ENCODE results near the gene LDB2.

Gene LDB2

GRCh38 chr4:16757080-16757521, 141.3 kb downstream of the LDB2 start:
- no peak for DNase-seq (ENCODE audit: low read depth)

- no peak for DNase-seq (ENCODE audit: low read depth)
These were observed 144.3 kb downstream of the LDB2 start for GRCh38 chr4:16754104-16754503.

- no peak for DNase-seq (ENCODE audit: low read depth)
These were observed 146.3 kb downstream of the LDB2 start for GRCh38 chr4:16752150-16752549.

- DNase-seq (ENCODE audit: low read depth): no peak
These were observed 147.4 kb downstream of the LDB2 start for GRCh38 chr4:16750882-16751642.

- DNase-seq (ENCODE audit: low read depth): no peak
These were observed 148.2 kb downstream of the LDB2 start for GRCh38 chr4:16750216-16750615.

GRCh38 chr4:16745887-16746286, 152.6 kb downstream of the LDB2 start:
- DNase-seq (ENCODE audit: low read depth): no peak

GRCh38 chr4:16745009-16745635, 153.3 kb downstream of the LDB2 start:
- no peak for DNase-seq (ENCODE audit: low read depth)

- DNase-seq (ENCODE audit: low read depth): no peak
These were observed 157.2 kb downstream of the LDB2 start for GRCh38 chr4:16741287-16741686.

- DNase-seq (ENCODE audit: low read depth): no peak
These were observed 158.3 kb downstream of the LDB2 start for GRCh38 chr4:16739997-16740624.

GRCh38 chr4:16738558-16738957, 159.9 kb downstream of the LDB2 start:
- DNase-seq (ENCODE audit: low read depth): no peak

GRCh38 chr4:16733509-16733908, 164.9 kb downstream of the LDB2 start:
- no peak for DNase-seq (ENCODE audit: low read depth)

GRCh38 chr4:16732741-16733140, 165.7 kb downstream of the LDB2 start:
- DNase-seq (ENCODE audit: low read depth): no peak

GRCh38 chr4:16731776-16732380, 166.6 kb downstream of the LDB2 start:
- no peak for DNase-seq (ENCODE audit: low read depth)

- no peak for DNase-seq (ENCODE audit: low read depth)
These were observed 167.8 kb downstream of the LDB2 start for GRCh38 chr4:16730522-16731205.

- no peak for DNase-seq (ENCODE audit: low read depth)
These were observed 169.1 kb downstream of the LDB2 start for GRCh38 chr4:16729336-16729735.

- no peak for DNase-seq (ENCODE audit: low read depth)
These were observed 169.6 kb downstream of the LDB2 start for GRCh38 chr4:16728849-16729248.

GRCh38 chr4:16728111-16728510, 170.3 kb downstream of the LDB2 start:
- DNase-seq (ENCODE audit: low read depth): no peak

- DNase-seq (ENCODE audit: low read depth): no peak
These were observed 171.2 kb downstream of the LDB2 start for GRCh38 chr4:16727218-16727617.

GRCh38 chr4:16726368-16727050, 171.9 kb downstream of the LDB2 start:
- DNase-seq (ENCODE audit: low read depth): no peak

GRCh38 chr4:16725252-16725651, 173.2 kb downstream of the LDB2 start:
- DNase-seq (ENCODE audit: low read depth): no peak

- DNase-seq (ENCODE audit: low read depth): no peak
These were observed 176.0 kb downstream of the LDB2 start for GRCh38 chr4:16722416-16722815.
